ENCODE measurements around the gene TCF19. TPM values are rescaled to one million over a fixed set of nuclear protein-coding genes. Genes with fewer than 3 reads are reported as not detected.

Gene TCF19
- total and polyA plus RNA-seq, 2 donors (not counting 1 experiment from before 2014, with no cell fraction given): 7.2 to 8.4 TPM

DNA sequence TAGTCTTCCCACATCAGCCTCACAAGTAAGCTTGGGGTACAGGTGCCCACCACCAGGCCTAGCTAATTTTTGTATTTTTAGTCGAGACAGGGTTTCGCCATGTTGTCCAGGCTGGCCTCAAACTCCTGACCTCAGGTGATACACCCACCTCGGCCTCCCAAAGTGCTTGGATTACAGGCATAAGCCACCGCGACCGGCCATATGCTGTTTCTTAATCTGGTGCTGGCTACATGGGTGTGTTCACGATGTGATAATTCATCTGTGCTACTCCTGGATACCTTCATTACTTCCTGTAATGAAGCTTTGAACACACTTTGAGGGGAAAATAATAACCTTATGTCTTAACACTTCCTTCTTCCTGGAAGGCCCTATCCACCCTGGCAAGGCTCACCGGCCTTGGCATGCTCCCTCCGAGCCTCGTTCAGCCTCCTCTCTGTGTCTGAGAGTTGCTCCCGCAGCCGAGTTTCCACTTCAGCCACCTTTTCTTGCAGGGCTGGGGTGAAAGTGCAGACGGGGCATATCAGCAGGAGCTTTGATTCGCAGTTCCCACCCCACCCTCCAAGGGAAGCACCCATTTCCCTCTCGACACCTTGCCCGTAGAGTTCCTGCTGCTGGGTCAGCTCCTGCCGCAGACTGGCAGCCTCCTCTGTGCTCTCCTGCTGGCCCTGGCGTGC is 14.0 kb upstream of the TCF19 start:
- Histone ChIP-seq H3K9ac (ENCODE audit: insufficient read depth, low read length) (no peak overlapping the region), H3K36me3 (ENCODE audit: control insufficient read depth, insufficient read depth, low read length) (peaks cover 3% of the 10 kb centered on the region), H3K27me3 (ENCODE audit: control insufficient read depth, insufficient read depth, low read length) (no peaks in the 10 kb centered on the region), H2AFZ (ENCODE audit: low read length) (no peak overlapping the region), H3K4me1 (ENCODE audit: control insufficient read depth, extremely low read depth, insufficient read depth, low read length) (no peaks in the 10 kb centered on the region), H3K4me2 (ENCODE audit: extremely low read depth, insufficient read depth, low read length) (no peak overlapping the region), H4K20me1 (ENCODE audit: control insufficient read depth, extremely low read depth, insufficient read depth, low read length) (no peaks in the 10 kb centered on the region), H3K4me3 (replicated peaks in 1 of 4; ENCODE audit: control extremely low read depth in 1 of 4, insufficient read depth in 1 of 4, low read depth in 3 of 4, low read length in 4 of 4) (no peak overlapping the region), H3K79me2 (ENCODE audit: control insufficient read depth, insufficient read depth, low read length) (no peaks in the 10 kb centered on the region), H3K9me3 (ENCODE audit: control insufficient read depth, insufficient read depth, low read depth, low read length) (no peaks in the 10 kb centered on the region), H3K27ac (ENCODE audit: insufficient read depth, low read length) (no peak overlapping the region)
- no peak for DNase-seq (ENCODE audit: low read depth in 2 of 2)
- TF ChIP-seq, protein P1, sequence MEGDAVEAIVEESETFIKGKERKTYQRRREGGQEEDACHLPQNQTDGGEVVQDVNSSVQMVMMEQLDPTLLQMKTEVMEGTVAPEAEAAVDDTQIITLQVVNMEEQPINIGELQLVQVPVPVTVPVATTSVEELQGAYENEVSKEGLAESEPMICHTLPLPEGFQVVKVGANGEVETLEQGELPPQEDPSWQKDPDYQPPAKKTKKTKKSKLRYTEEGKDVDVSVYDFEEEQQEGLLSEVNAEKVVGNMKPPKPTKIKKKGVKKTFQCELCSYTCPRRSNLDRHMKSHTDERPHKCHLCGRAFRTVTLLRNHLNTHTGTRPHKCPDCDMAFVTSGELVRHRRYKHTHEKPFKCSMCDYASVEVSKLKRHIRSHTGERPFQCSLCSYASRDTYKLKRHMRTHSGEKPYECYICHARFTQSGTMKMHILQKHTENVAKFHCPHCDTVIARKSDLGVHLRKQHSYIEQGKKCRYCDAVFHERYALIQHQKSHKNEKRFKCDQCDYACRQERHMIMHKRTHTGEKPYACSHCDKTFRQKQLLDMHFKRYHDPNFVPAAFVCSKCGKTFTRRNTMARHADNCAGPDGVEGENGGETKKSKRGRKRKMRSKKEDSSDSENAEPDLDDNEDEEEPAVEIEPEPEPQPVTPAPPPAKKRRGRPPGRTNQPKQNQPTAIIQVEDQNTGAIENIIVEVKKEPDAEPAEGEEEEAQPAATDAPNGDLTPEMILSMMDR (conservative IDR thresholded peaks at IDR 0.05 in 1 of 2, IDR thresholded peaks at IDR 0.05 in 1 of 2; ENCODE audit: low read depth in 1 of 2, low read length in 2 of 2): no peak
- no peak for TF ChIP-seq EZH2 (IDR thresholded peaks at IDR 0.05; ENCODE audit: low read length, missing control alignments)

DNA sequence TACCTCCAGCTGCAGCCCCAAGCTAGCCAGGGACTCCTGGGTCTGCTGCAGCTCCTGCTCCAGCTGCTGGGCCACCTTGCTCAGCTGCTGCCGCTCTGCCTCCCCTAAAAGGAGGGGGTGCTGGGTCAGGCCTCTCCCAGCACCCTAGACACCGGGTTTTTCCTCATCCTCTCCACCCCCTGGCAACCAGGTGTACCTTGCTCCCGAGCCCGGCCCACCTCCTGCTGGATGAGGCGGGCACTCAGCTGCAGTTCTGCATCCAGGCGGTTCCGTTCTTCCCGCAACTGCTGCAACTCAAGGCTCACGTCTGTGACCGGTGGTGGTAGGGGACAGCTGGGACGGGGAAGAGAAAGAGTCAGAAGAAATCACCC is 13.4 kb upstream of the TCF19 start:
- Histone ChIP-seq H3K27me3 (ENCODE audit: control insufficient read depth, insufficient read depth, low read length) (no peaks in the 10 kb centered on the region), H3K36me3 (ENCODE audit: control insufficient read depth, insufficient read depth, low read length) (peaks cover 3% of the 10 kb centered on the region), H3K4me2 (ENCODE audit: extremely low read depth, insufficient read depth, low read length) (no peak overlapping the region), H2AFZ (ENCODE audit: low read length) (no peak overlapping the region), H3K4me1 (ENCODE audit: control insufficient read depth, extremely low read depth, insufficient read depth, low read length) (no peaks in the 10 kb centered on the region), H3K27ac (ENCODE audit: insufficient read depth, low read length) (no peak overlapping the region), H4K20me1 (ENCODE audit: control insufficient read depth, extremely low read depth, insufficient read depth, low read length) (no peaks in the 10 kb centered on the region), H3K9ac (ENCODE audit: insufficient read depth, low read length) (no peak overlapping the region), H3K9me3 (ENCODE audit: control insufficient read depth, insufficient read depth, low read depth, low read length) (no peaks in the 10 kb centered on the region), H3K4me3 (replicated peaks in 1 of 4; ENCODE audit: control extremely low read depth in 1 of 4, insufficient read depth in 1 of 4, low read depth in 3 of 4, low read length in 4 of 4) (no peak overlapping the region), H3K79me2 (ENCODE audit: control insufficient read depth, insufficient read depth, low read length) (no peaks in the 10 kb centered on the region)
- TF ChIP-seq, protein P1 (conservative IDR thresholded peaks at IDR 0.05 in 1 of 2, IDR thresholded peaks at IDR 0.05 in 1 of 2; ENCODE audit: low read depth in 1 of 2, low read length in 2 of 2): no peak
- no peak for TF ChIP-seq EZH2 (IDR thresholded peaks at IDR 0.05; ENCODE audit: low read length, missing control alignments)
- no peak for DNase-seq (ENCODE audit: low read depth in 2 of 2)

DNA sequence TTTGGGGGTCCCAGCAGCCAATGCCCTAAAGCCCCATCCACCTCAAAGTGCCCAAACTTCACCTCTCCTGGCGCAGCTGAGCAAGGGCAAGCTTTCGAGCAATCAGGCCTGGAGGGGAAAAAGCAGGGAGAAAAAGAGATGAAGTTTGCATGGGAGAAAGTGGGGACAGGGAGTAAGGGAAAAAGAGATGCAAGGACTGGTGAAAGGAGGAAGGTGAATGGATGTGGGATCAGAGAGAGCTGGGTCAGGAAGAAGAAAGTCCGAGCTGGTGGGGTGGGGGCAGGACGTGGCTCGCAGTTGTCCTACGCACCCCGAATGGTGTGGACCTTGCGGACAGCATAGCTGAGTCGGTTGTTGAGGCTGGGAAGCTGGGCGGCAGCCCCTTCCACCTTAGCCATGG is 13.0 kb upstream of the TCF19 start:
- Histone ChIP-seq H3K9ac (ENCODE audit: insufficient read depth, low read length) (no peak overlapping the region), H3K27me3 (ENCODE audit: control insufficient read depth, insufficient read depth, low read length) (no peaks in the 10 kb centered on the region), H4K20me1 (ENCODE audit: control insufficient read depth, extremely low read depth, insufficient read depth, low read length) (no peaks in the 10 kb centered on the region), H3K27ac (ENCODE audit: insufficient read depth, low read length) (no peak overlapping the region), H3K79me2 (ENCODE audit: control insufficient read depth, insufficient read depth, low read length) (no peaks in the 10 kb centered on the region), H2AFZ (ENCODE audit: low read length) (no peak overlapping the region), H3K36me3 (ENCODE audit: control insufficient read depth, insufficient read depth, low read length) (peaks cover 4% of the 10 kb centered on the region), H3K4me2 (ENCODE audit: extremely low read depth, insufficient read depth, low read length) (no peak overlapping the region), H3K4me1 (ENCODE audit: control insufficient read depth, extremely low read depth, insufficient read depth, low read length) (no peaks in the 10 kb centered on the region), H3K4me3 (replicated peaks in 1 of 4; ENCODE audit: control extremely low read depth in 1 of 4, insufficient read depth in 1 of 4, low read depth in 3 of 4, low read length in 4 of 4) (no peak overlapping the region), H3K9me3 (ENCODE audit: control insufficient read depth, insufficient read depth, low read depth, low read length) (no peaks in the 10 kb centered on the region)
- DNase-seq (ENCODE audit: low read depth in 2 of 2): no peak
- TF ChIP-seq, protein P1 (conservative IDR thresholded peaks at IDR 0.05 in 1 of 2, IDR thresholded peaks at IDR 0.05 in 1 of 2; ENCODE audit: low read depth in 1 of 2, low read length in 2 of 2): no peak
- TF ChIP-seq EZH2 (IDR thresholded peaks at IDR 0.05; ENCODE audit: low read length, missing control alignments): no peak

Data from fibroblast of lung (primary cell).